Measurements from ENCODE around the gene NKG7.

GRCh38 chr19:51351266-51351990, 21.0 kb downstream of the NKG7 start:
- TF ChIP-seq CTCF (IDR thresholded peaks at IDR 0.05; ENCODE audit: poor library complexity) (no peak), EZH2 (IDR thresholded peaks at IDR 0.05; ENCODE audit: borderline replicate concordance) (no peak)
